Skeletal muscle satellite cell (primary cell): ENCODE measurements around the gene PTPRD.

ENCODE experiments used
- H3K27me3 ChIP-seq: 2 replicates; pipeline ENCODE4 v1.7.0; 2013; ENCODE audit warnings: low read length; ENCODE audit not compliant: control insufficient read depth, insufficient read depth
- H3K36me3 ChIP-seq: 2 replicates; pipeline ENCODE4 v1.7.0; 2013; ENCODE audit warnings: mild to moderate bottlenecking, control low read depth, low read length; ENCODE audit not compliant: insufficient read depth
- H3K4me1 ChIP-seq: 2 replicates; pipeline ENCODE4 v1.7.0; 2013; ENCODE audit warnings: low read length; ENCODE audit not compliant: control insufficient read depth, insufficient read depth
- H3K4me2 ChIP-seq: 2 replicates; pipeline ENCODE4 v1.7.0; 2013; ENCODE audit warnings: mild to moderate bottlenecking, low read length
- H3K4me3 ChIP-seq: 2 replicates; pipeline ENCODE4 v1.7.0; 2013; ENCODE audit warnings: low read length
- H3K9ac ChIP-seq: 2 replicates; pipeline ENCODE4 v1.7.0; 2013; ENCODE audit warnings: mild to moderate bottlenecking, low read depth, low read length, moderate library complexity
- H3K9me3 ChIP-seq: replicated peaks from 2 replicates; pipeline ENCODE4 v1.7.0; 2013; ENCODE audit warnings: mild to moderate bottlenecking, control low read depth, low read length

PTPRD gene

GRCh38 chr9:8653111-8653510 is 1959.7 kb downstream of the PTPRD start:
- Histone ChIP-seq H3K4me1 (peaks cover 8% of the 10 kb centered on the region), H3K4me2 (no peak overlapping the region)

DNA sequence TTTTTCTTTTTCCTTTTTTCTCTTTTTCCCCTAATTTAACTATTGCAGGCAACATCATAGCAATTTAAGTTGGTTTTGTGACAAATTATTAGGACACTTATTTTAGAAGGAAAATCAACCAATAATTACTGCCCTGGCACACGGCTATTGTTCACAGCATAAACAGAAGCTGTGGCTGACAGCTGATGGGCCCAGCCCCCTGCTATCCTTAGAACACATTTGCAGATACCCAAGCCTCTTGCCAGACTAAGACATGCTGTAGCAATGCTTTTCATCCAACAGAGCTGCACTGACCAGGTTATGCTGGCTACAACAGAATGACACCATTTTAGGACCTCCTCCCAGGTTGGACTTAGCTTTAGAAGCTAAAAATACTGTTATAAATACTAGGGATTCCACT is 1960.5 kb downstream of the PTPRD start:
- H3K4me3 ChIP-seq = no peak overlapping the region

More at GRCh38 chr9:8653111-8653510, 1959.7 kb downstream of the PTPRD start:
- no peaks in the 10 kb centered on the region for H3K36me3 ChIP-seq
- H3K4me3 ChIP-seq = no peak overlapping the region
- no peak overlapping the region for H3K9ac ChIP-seq
- H3K9me3 ChIP-seq = no peaks in the 10 kb centered on the region
- no peaks in the 10 kb centered on the region for H3K27me3 ChIP-seq

GRCh38 chr9:8651846-8652215 is 1961.0 kb downstream of the PTPRD start:
- Histone ChIP-seq H3K9ac (no peak overlapping the region), H3K4me3 (no peak overlapping the region), H3K27me3 (no peaks in the 10 kb centered on the region), H3K4me1 (peaks cover 10% of the 10 kb centered on the region), H3K36me3 (no peaks in the 10 kb centered on the region), H3K9me3 (no peaks in the 10 kb centered on the region), H3K4me2 (no peak overlapping the region)

More for the DNA sequence above, 1960.5 kb downstream of the PTPRD start:
- Histone ChIP-seq H3K4me2 (no peak overlapping the region), H3K27me3 (no peaks in the 10 kb centered on the region), H3K4me1 (peaks cover 10% of the 10 kb centered on the region), H3K9ac (no peak overlapping the region), H3K36me3 (no peaks in the 10 kb centered on the region), H3K9me3 (no peaks in the 10 kb centered on the region)

GRCh38 chr9:8651070-8651845 is 1961.5 kb downstream of the PTPRD start:
- Histone ChIP-seq H3K27me3 (no peaks in the 10 kb centered on the region), H3K4me2 (no peak overlapping the region), H3K4me1 (peaks cover 10% of the 10 kb centered on the region), H3K9ac (no peak overlapping the region), H3K9me3 (no peaks in the 10 kb centered on the region), H3K36me3 (no peaks in the 10 kb centered on the region), H3K4me3 (no peak overlapping the region)

GRCh38 chr9:8649807-8650206 is 1963.0 kb downstream of the PTPRD start:
- Histone ChIP-seq H3K9me3 (no peaks in the 10 kb centered on the region), H3K36me3 (no peaks in the 10 kb centered on the region), H3K9ac (no peak overlapping the region), H3K4me2 (no peak overlapping the region), H3K4me3 (no peak overlapping the region), H3K27me3 (no peaks in the 10 kb centered on the region), H3K4me1 (peaks cover 10% of the 10 kb centered on the region)

- no peaks in the 10 kb centered on the region for H3K27me3 ChIP-seq
- H3K9me3 ChIP-seq = no peaks in the 10 kb centered on the region
- no peak overlapping the region for H3K4me2 ChIP-seq
- peaks cover 10% of the 10 kb centered on the region for H3K4me1 ChIP-seq
- H3K9ac ChIP-seq = no peak overlapping the region
- no peak overlapping the region for H3K4me3 ChIP-seq
- no peaks in the 10 kb centered on the region for H3K36me3 ChIP-seq
These were observed 1963.6 kb downstream of the PTPRD start for GRCh38 chr9:8649160-8649559.

DNA sequence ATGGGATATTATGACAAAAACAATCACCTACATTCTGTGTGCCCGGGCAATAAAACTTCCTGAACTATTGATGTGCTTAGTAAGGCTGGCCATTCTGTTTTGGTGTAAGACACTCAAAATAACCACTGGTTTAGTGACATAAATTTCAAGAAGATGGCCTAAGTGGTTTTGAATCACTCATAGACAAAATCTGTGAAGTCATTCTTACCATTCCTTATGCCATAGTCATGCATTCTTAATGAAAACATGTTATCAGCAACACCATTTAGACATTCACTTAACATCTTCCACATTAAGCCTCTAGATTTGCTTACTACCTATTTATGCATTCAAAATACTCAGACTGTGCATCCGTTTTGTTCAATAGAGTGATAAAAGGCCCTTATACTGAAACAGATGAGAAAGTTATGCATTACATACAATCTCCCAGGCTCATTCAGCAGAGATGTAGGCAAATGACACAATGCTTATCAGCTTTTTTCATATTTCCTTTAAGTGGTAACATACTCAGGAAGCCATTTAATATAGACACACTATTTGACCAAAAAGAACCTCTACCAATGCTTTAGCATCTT is 1964.4 kb downstream of the PTPRD start:
- Histone ChIP-seq H3K9me3 (no peaks in the 10 kb centered on the region), H3K4me2 (no peak overlapping the region), H3K27me3 (no peaks in the 10 kb centered on the region), H3K4me1 (peaks cover 10% of the 10 kb centered on the region), H3K9ac (no peak overlapping the region), H3K36me3 (no peaks in the 10 kb centered on the region), H3K4me3 (no peak overlapping the region)

GRCh38 chr9:8647824-8648223 is 1965.0 kb downstream of the PTPRD start:
- no peaks in the 10 kb centered on the region for H3K9me3 ChIP-seq
- no peaks in the 10 kb centered on the region for H3K36me3 ChIP-seq
- no peak overlapping the region for H3K4me2 ChIP-seq
- no peaks in the 10 kb centered on the region for H3K27me3 ChIP-seq
- H3K4me1 ChIP-seq = peaks cover 10% of the 10 kb centered on the region
- H3K4me3 ChIP-seq = no peak overlapping the region
- no peak overlapping the region for H3K9ac ChIP-seq

DNA sequence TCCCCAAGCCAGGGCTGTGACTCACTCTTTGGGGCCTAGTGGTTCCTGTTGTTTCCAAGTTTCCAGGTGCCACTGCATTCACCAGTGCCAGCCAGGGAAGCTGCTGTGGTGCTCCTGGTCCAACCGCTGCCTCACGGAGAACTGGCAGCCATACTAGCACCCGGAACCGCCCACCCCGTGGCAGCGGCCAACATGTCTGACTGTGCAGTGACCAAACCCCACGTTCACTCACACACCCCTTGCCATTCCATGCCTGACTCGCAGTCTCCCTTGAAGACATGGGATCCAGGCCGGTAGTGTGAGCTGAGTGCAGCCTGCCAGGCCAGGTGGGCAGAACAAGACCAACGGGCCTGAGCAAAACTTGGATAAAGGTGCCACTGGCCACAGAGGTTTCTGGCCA is 1968.2 kb downstream of the PTPRD start:
- H3K9me3 ChIP-seq = no peaks in the 10 kb centered on the region
- no peak overlapping the region for H3K4me2 ChIP-seq
- H3K9ac ChIP-seq = no peak overlapping the region
- no peaks in the 10 kb centered on the region for H3K27me3 ChIP-seq
- H3K4me3 ChIP-seq = no peak overlapping the region
- no peaks in the 10 kb centered on the region for H3K36me3 ChIP-seq
- peaks cover 10% of the 10 kb centered on the region for H3K4me1 ChIP-seq

DNA sequence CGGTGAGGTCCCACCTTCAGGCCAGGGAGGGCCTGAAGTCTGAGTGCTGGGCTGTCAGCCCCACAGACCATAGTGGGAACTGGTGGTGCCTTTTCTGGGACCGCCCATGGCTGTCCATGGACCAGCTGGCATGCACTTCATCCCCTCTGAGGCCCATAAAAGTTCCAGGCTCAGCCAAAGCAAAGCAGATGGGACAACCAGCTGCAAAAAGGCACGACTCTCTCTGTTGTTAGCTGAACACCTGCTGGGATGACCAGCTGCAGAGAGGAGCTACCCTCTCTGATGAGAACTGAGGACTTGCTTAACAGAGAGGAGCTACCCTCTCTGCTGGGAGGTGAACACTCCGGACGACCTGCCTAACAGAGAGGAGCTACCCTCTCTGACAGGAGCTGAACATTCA is 1968.9 kb downstream of the PTPRD start:
- Histone ChIP-seq H3K36me3 (no peaks in the 10 kb centered on the region), H3K9ac (no peak overlapping the region), H3K4me3 (no peak overlapping the region), H3K4me1 (peaks cover 10% of the 10 kb centered on the region), H3K27me3 (no peaks in the 10 kb centered on the region), H3K9me3 (no peaks in the 10 kb centered on the region), H3K4me2 (no peak overlapping the region)

DNA sequence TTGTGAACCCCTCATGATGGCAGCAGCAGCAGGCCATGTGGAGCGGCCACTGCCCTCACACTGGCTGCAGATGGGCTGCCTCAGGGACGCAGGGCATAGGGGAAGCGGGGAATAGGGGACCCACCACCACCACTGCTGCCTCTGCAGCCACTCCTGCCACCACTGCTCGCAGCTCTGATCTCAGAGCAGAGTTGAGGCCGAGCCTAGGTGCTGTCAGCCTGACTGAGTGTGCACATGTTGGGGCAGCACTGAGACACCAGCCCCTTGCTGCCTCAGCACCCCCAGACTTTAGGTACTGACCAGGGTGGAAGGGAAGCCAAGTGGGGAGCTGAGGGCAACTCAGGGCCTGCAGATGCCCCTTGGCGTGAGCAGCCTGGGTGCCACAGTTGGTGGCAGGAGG is 1969.3 kb downstream of the PTPRD start:
- H3K9ac ChIP-seq = no peak overlapping the region
- peaks cover 6% of the 10 kb centered on the region for H3K4me1 ChIP-seq
- no peak overlapping the region for H3K4me3 ChIP-seq
- H3K36me3 ChIP-seq = no peaks in the 10 kb centered on the region
- H3K27me3 ChIP-seq = no peaks in the 10 kb centered on the region
- no peak overlapping the region for H3K4me2 ChIP-seq
- no peaks in the 10 kb centered on the region for H3K9me3 ChIP-seq

GRCh38 chr9:8640761-8641160 is 1972.0 kb downstream of the PTPRD start:
- H3K4me1 ChIP-seq = no peaks in the 10 kb centered on the region
- H3K4me2 ChIP-seq = no peak overlapping the region
- no peaks in the 10 kb centered on the region for H3K9me3 ChIP-seq
- no peak overlapping the region for H3K4me3 ChIP-seq
- H3K9ac ChIP-seq = no peak overlapping the region
- no peaks in the 10 kb centered on the region for H3K36me3 ChIP-seq
- H3K27me3 ChIP-seq = no peaks in the 10 kb centered on the region
